GM19238 (cell line): ENCODE data around the gene FBXW8.

Source experiments
- DNase-seq: peaks from one replicate; pipeline ENCODE4 v3.0.0; 2011; ENCODE audit warnings: low spot score; ENCODE audit not compliant: insufficient read length

FBXW8 gene

DNA sequence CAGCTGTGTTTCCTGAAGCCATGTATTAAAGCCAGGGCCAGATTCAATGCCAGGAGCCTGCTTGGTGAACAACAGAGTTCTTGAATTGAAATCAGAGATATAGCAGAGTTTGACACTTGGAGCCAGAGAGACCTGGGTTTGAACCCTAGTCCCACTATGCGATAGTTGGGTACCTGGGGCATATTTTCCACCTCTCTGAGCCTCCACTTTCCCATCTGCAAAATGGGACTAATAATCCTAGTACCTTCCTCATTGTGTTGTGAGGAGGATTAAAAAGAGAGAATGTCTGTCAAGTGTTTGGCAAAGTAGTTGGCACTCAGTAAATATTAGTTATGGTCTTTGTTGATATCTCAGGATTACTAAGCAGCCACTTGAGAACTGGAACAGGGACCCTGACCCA, 23.5 kb upstream of the FBXW8 start:
- no peak for DNase-seq

DNA sequence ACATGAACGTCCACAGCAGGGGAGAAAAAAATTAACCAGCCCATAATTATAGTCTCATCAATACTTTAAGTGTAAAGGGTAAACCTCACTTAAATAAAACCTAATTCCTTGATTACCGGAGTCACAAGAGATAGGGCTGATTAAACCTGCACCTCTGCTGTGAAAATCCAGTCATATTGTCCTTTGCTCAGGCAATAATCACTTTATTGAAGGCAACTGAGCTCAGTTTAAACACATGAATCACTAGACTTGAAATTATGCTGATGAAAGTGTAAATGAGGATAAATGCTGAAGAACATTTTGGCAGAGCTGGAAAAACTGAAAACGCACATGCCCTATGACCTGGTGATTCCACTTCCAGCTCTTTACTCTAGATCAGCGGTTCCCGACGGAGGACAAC, 22.9 kb upstream of the FBXW8 start:
- DNase-seq = no peak

DNA sequence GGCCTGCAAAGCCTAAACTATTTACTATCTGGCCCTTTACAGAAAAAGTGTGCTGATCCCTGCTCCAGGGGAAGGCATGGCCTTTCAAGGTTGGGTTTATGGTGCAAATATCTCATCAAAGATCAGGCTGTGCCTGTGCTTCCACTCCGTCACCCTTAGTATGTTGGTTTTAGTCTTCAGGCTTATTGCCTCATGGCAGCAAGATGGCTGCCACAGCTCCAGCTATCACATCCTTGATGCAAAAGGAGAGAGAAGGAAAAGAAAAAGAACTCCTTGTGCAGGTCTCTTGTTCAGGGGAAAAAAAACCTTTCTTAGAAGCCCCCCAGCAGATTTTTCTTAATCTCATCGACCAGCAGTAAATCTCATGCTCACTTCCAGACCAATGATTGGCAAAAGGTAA, 20.4 kb upstream of the FBXW8 start:
- DNase-seq = no peak

DNA sequence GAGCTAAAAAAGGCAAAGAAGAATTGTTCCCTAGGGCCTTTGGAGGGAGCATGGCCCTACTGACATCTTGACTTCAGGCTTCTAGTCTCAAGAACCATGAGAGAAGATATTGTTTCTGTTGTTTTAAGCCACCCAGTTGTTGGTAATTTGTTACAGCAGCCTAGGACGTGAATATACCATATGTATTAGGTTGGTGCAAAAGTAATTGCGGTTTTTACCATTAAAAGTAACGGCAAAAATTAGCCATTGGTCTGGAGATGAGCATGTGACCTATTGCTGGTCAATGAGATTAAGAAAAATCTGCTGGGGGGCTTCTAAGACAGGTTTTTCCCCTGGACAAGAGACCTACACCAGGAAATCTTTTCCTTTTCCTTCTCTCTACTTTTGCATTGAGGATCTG, 19.7 kb upstream of the FBXW8 start:
- DNase-seq = no peak

DNA sequence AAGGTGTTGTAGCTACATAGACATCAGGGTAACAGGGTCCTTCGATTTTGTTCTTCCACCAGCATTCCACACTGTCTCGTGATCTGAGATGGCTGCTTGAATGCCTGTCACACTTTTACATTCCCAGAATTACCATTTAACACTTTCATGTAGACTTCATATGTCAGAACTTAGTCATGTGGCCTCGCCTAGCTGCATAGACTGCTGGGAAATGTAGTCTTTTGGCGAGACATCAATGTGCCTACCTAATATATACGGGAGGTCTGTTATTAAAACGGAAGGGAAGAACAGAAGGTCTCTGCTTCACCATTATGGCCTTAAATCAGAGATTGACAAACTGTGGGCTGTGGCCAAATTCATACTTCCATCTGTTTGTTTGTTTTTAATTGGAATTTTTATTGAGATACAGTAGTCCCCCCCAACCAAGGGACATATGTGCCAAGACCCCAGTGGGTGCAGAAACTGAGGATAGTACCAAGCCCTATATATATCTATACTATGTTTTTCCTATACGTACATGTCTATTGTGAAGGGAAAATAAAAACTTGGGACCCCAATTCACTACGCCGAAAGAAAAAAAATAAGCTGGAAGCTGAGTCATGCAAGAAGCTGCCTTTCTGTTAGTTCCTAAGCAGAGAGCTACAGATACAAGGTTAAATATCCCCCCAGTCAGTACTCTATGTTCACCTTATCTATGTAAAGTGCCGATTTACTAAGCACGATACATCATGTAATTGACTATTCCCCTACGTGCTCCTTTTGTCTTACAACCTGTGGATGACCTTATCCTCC, 18.2 kb upstream of the FBXW8 start:
- no peak for DNase-seq

DNA sequence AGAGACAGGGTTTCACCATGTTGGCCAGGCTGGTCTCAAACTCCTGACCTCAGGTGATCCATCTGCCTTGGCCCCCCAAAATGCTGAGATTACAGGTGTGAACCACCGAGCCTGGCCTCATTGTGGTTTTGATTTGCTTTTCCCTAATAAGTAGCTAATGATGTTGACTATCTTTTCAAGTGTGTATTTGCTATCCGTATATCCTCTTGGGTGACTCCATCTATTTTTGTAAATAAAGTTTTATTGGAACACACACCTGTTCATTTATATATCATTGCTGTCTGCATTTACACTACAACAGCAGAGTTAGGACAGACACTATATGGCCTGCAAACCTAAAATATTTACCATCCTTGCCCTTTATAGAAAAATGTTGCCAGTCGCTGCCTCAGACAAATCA, 15.8 kb upstream of the FBXW8 start:
- DNase-seq = no peak

DNA sequence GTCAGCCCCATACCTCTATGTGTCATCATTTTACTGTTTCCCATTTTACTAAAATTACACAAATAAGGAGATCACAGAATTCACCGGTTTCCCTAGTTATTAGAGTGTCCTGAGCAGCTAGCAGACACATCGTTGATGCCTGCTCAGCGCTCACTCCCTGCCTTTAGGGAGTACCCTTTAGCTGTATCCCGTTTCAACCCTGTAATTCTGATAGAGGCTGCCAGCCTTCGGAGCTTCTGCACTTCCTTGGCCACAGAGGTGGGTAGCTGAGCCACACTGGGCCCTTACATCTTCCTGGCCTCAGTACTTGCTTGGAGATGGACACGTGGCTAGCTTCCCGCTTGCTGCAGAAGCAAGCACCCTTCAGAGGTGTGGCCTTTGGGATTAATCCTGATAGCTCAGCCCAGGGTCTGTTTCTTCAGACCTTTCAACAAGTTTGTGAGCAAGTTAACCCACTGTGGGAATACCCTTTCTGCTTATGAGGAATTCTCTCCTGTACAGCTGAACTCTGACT, 14.3 kb upstream of the FBXW8 start:
- no peak for DNase-seq

DNA sequence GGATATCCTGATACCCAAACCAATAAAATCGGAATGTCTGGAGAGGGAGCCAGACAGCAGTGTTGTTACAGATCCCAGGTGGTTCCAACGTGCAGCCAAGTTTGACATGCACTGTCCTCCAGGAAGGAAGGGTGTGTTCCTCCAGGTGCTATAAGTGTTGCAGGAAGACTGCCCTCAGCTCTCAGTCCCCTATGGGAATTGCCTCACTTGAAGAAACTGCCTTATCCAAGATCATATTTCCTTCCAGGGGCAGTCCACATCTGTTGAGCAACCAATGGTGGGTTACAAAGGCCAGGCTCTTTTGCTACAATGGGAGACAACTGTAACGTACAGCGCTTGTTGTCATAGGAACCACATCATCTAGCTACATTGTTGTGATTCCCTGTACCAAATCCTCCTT, 13.3 kb upstream of the FBXW8 start:
- no peak for DNase-seq

DNA sequence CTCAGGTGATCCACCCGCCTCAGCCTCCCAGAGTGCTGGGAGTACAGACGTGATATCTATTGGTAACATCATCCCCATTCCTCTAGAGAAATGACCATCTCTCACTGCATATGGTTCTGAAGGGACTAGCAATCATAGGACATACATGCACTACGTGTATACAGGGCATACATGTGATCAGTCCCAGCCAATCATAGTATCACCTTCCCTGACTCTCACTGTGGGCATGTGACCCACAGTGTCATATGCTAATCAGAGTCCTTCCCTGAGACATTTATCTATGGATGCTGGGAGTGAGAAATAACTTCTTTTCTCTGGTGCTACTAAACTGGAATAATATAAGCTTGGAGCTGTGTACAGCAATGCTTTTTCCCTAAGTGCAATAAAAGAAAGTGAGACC, 12.1 kb upstream of the FBXW8 start:
- no peak for DNase-seq

DNA sequence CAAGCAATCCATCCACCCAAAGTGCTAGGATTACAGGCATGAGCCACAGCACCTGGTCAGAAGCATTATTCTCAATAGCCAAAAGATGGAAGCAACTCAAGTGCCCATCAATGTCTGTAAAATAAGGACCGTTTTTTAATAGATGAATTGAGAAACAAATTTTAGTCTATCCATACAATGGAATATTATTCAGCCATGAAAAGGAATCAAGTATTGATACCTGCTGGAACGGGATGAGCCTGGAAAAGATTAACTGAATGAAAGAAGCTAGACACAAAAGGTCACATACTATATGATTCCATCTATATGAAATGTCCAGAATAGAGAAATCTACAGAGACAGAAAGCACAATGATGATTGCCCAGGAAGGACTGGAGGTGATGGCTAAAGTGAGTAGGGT, 9.1 kb upstream of the FBXW8 start:
- DNase-seq = no peak

DNA sequence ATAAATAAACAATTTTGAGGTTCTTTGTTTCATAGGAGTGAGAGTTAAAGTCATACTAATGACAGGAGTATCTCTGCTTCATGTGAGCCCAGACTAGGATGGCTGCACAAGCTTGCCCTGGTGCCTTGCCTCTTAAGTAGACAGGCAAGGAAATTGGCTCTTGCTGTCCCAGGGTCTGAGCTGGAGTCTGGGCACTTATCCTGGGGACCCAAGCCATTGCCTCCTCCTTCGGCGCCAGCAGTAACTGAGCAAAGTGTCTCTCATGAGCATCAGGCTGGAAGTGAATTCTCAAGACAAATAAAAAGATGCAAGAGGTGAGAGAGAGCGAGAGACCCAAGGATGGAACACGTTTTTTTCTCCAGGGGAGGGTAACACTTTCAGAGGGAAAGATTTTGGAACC, 6.9 kb upstream of the FBXW8 start:
- no peak for DNase-seq

DNA sequence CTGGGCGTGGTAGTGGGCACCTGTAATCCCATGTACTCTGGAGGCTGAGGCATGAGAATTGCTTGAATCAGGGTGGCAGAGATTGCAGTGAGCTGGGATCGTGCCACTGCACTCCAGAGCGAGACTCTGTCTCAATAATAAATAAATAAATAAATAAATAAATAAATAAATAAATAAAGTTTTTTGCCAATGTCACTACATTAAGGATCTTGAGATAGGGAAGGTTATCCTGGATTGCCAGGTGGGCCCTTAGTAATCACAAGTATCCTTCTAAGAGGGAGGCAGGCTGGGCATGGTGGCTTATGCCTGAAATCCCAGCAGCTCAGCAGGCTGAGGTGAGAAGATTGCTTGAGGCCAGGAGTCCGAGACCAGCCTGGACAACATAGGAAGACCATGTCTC, 4.5 kb upstream of the FBXW8 start:
- no peak for DNase-seq

DNA sequence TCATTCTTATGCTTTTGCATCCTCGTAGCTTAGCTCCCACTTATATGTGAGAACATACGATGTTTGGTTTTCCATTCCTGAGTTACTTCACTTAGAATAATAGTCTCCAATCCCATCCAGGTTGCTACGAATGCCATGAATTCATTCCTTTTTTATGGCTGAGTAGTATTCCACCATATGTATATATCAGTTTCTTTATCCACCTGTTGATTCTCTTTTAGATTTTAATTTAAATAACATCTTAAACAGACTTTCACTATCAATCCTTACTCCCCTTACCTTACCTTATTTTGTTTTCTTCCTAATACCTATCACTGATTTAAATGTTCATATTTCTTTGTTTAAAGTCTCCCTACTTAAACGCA, 488 bp upstream of the FBXW8 start:
- no peak for DNase-seq

DNA sequence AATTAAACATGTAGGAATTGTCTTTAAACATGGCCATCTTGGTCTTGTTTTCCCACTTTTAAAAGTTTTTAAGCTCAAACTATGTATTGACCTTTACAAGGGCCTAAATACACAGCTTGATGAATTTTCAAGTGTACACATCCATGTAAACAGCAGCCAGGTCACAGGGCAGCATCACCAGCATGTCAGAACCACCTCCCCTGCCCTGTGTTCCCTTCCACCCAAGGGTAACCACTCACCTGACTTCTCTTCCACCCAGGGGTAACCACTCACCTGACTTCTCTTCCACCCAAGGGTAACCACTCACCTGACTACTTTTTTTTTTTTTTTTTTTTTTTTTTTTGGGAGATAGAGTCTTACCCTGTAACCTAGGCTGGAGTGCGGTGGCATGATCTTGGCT, 4.6 kb downstream of the FBXW8 start:
- no peak for DNase-seq

DNA sequence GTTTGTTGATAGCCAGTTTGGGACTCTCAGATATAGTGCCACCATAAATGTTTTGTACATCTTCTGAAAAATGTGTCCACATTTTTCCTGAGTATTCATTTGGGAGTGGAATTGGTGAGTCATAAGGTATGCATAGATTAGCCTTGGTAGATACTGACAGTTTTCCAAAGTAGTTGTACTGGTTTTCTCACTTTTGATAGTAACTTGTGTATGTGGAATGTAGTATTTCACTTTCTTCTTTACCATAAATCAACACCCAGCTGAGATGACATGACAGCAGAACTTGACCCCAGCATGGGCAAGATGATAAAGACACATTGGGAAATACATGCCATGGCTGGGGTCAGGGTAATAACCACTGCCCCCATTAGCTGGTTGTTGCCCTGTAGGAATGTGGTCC, 5.4 kb downstream of the FBXW8 start:
- no peak for DNase-seq

DNA sequence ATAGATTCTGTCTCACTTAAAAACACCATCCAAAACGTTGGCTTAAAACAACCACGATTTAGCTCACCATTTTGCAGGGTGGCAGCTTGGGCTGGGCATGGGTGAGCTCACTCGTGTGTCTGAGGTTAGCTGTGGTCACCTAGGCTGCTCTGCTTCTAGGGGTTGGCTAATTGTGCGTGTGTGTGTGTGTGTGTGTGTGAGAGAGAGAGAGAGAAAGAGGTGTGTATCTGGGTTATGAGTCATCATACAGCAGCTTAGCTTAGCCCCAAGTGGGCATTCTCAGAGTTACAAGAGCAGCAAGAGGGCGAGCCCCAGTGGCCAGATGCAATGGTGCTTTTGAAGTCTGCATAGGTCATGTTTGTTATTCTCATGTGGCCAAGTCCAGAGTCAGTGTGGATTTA, 6.0 kb downstream of the FBXW8 start:
- DNase-seq = peak; percentile 66

DNA sequence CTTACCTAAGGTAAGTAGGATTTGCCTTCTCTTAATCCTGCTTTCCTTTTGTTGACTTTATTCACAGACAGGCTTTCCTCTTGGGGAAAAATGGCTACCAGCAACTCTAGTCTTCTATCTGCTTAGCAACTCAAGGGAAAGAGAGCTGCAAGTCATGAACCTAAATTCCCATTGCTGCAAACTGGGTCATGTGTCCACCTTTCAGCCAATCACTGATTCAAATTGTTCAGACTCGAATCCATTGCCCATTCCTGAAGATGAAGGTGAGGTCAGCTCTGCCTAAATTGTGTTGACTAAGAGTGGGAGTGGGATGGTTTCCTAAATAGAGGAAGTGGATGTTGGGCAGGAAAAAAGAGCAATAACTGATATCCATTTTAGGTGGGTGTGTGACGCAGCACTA, 7.7 kb downstream of the FBXW8 start:
- no peak for DNase-seq

DNA sequence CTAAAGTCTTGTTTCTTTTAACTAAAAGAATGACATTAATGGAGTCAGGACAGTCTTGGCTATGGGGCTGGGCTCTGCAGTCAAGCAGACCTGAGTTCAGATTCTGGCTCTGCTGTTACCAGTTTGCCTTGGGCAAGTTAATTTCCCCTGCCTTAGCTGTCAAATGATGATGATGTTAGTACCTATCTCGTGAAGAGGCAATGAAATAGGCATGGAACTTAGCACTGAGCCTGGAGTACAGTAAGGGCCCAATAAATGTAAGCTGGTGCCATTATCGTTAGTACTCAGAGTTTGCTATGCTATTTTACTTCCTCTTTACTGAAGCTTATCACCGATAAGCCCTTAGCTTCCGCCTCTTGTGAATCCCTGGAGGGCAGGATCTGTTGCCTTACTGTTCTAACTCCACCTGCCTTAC, 8.5 kb downstream of the FBXW8 start:
- DNase-seq = no peak

DNA sequence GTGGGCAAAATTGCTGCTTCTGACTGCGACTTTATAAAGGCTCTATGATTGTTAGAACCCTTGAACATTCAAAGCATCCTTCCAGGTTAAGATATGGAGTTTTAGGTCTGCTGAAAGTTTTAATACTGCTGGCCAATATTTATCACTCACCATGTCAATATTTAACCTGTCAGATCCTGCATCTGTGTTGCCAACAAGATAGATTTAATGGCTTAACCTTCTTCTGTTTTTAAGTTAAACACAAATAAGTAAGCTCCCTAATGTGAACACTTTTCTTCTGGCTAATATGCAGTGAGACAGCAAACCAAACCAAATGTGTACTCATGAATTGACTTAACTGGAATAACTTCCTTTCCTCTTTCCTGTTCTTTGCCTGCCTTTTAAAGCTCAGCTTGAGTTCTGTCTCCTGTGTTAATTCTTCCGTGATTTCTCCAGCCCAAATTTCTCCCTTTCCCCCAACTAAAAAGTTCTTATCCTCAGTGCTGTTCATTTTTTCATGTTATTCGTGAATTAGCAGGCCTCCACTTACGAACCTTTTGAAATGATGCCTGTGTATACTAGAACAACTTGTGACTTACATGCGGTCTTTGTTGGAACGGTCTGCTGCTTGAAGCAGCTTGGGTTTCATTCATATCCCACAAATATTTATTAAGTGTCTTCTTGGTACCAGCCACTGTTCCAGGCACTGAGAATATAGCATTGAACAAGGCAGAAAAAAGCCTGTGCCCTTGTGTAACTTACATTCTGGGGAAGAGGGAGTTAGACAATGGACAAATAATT, 9.1 kb downstream of the FBXW8 start:
- DNase-seq = no peak

DNA sequence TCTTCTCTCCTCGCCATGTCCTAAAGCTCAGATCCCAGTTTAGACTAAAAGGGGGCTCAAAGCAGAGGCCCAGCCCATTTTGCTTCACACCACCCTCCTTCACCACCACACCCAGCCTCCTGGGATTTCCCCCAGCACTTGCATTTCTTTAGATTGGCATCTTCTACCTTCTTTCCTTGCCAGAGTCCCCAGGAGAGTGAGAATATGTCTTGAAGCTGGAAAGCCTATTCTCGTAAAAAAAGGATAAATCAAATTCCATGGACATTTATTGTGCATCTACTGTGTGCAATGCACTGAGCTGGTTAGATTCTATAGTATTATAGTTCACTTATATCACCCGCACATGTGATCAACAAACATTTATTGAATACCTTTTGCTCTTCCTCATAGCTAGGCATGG, 10.2 kb downstream of the FBXW8 start:
- no peak for DNase-seq

DNA sequence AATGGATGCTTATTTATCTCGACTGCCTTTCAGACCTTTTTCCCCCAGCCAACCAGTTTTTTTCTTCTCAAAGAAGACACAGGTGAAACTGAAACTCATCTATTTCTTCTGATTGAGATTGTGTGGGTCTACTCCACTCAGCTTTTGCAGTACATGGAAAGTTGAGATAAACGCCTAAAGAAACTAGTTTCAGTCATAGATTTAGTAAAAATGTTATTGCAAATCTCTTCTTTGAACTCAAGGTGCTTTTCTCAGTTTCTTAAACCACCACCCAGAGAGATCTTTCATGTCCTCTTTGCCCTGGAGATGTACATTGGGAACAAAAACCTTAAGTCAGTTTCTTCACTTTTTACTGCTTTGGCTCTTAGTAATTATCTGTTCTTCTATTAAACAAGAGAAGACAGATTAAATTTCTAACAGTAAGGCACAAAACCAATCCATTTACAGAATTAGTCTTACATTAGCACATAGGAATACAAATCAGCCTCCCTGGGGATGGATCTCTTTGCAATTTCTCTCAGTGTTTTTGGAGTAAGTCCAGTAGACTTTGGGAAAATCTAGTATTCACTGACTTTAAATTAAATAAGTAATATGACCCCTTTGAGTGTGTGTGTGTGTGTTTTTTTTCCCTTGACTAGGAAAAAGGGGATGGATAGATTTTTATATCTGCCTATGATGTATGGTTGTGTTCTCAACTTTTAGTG, 11.6 kb downstream of the FBXW8 start:
- DNase-seq = peak; percentile 17
